Osteocyte (in vitro differentiated cells): ENCODE data around the gene PLPPR5. TPM values are rescaled to one million over a fixed set of nuclear protein-coding genes. Genes with fewer than 3 reads are reported as not detected.

Experiments
- DNase-seq: peaks from one replicate; pipeline ENCODE4 v3.0.0; 2021; ENCODE audit warnings: mixed read lengths; ENCODE audit not compliant: unreplicated experiment; ENCODE audit errors: extremely low spot score
- H3K27ac Mint-ChIP-seq: one replicate; pipeline ENCODE4 v1.8.0; 2021; ENCODE audit warnings: mild to moderate bottlenecking, mixed read lengths; ENCODE audit not compliant: unreplicated experiment
- H3K27me3 Mint-ChIP-seq: one replicate; pipeline ENCODE4 v1.8.0; 2021; ENCODE audit warnings: mixed read lengths; ENCODE audit not compliant: unreplicated experiment
- H3K36me3 Mint-ChIP-seq: one replicate; pipeline ENCODE4 v1.8.0; 2021; ENCODE audit warnings: mixed read lengths; ENCODE audit not compliant: unreplicated experiment
- H3K4me1 Mint-ChIP-seq: one replicate; pipeline ENCODE4 v1.8.0; 2021; ENCODE audit warnings: mixed read lengths; ENCODE audit not compliant: unreplicated experiment
- H3K4me3 Mint-ChIP-seq: one replicate; pipeline ENCODE4 v1.8.0; 2021; ENCODE audit warnings: mild to moderate bottlenecking, moderate library complexity, mixed read lengths; ENCODE audit not compliant: unreplicated experiment
- H3K9me3 Mint-ChIP-seq: one replicate; pipeline ENCODE4 v1.8.0; 2021; ENCODE audit warnings: mixed read lengths; ENCODE audit not compliant: unreplicated experiment
- CTCF ChIP-seq: fragments of 200-600 bp; sonication (generic); IDR thresholded peaks from 2 replicates; pipeline ENCODE4 v1.5.0; 2021; ENCODE audit warnings: antibody characterized with exemption, mild to moderate bottlenecking, moderate library complexity
- total RNA-seq: library from RNA; stranded (reverse); gene quantifications from 2 replicates; pipeline ENCODE4 v1.2.1, GENCODE V29; 2021

The PLPPR5 gene
- total RNA-seq, 1 donor from 2014 or later, result not detected

GRCh38 chr1:98920441-98921110 lies 84.1 kb downstream of the PLPPR5 start:
- no peak overlapping the region for H3K27ac Mint-ChIP-seq
- no peak for DNase-seq
- H3K9me3 Mint-ChIP-seq, result no peaks in the 10 kb centered on the region
- peaks cover 9% of the 10 kb centered on the region for H3K4me1 Mint-ChIP-seq
- TF ChIP-seq CTCF, result no peak
- H3K27me3 Mint-ChIP-seq, result no peaks in the 10 kb centered on the region
- H3K36me3 Mint-ChIP-seq, result no peaks in the 10 kb centered on the region
- H3K4me3 Mint-ChIP-seq, result no peak overlapping the region

- Mint-ChIP-seq H3K4me1 (peaks cover 9% of the 10 kb centered on the region), H3K36me3 (no peaks in the 10 kb centered on the region), H3K4me3 (no peak overlapping the region), H3K27me3 (no peaks in the 10 kb centered on the region), H3K27ac (no peak overlapping the region), H3K9me3 (no peaks in the 10 kb centered on the region)
- DNase-seq, result no peak
- TF ChIP-seq CTCF, result no peak
Measured at GRCh38 chr1:98919652-98920051, 85.0 kb downstream of the PLPPR5 start.

- no peak for TF ChIP-seq CTCF
- peaks cover 9% of the 10 kb centered on the region for H3K4me1 Mint-ChIP-seq
- H3K4me3 Mint-ChIP-seq, result no peak overlapping the region
- DNase-seq, result no peak
- no peaks in the 10 kb centered on the region for H3K36me3 Mint-ChIP-seq
- H3K27me3 Mint-ChIP-seq, result no peaks in the 10 kb centered on the region
- H3K9me3 Mint-ChIP-seq, result no peaks in the 10 kb centered on the region
- H3K27ac Mint-ChIP-seq, result no peak overlapping the region
Measured at GRCh38 chr1:98919211-98919610, 85.5 kb downstream of the PLPPR5 start.

GRCh38 chr1:98914547-98914946 lies 90.1 kb downstream of the PLPPR5 start:
- Mint-ChIP-seq H3K4me3 (no peak overlapping the region), H3K9me3 (no peaks in the 10 kb centered on the region)
- DNase-seq, result no peak

GRCh38 chr1:98910827-98911226 lies 93.8 kb downstream of the PLPPR5 start:
- no peak for DNase-seq
- no peaks in the 10 kb centered on the region for H3K9me3 Mint-ChIP-seq
- H3K36me3 Mint-ChIP-seq, result no peaks in the 10 kb centered on the region
- H3K4me3 Mint-ChIP-seq, result no peak overlapping the region
- H3K27me3 Mint-ChIP-seq, result no peaks in the 10 kb centered on the region
- TF ChIP-seq CTCF, result no peak
- H3K4me1 Mint-ChIP-seq, result peaks cover 5% of the 10 kb centered on the region
- H3K27ac Mint-ChIP-seq, result no peak overlapping the region

More at GRCh38 chr1:98914547-98914946, 90.1 kb downstream of the PLPPR5 start:
- no peak for TF ChIP-seq CTCF
- Mint-ChIP-seq H3K27ac (no peak overlapping the region), H3K36me3 (no peaks in the 10 kb centered on the region), H3K27me3 (no peaks in the 10 kb centered on the region), H3K4me1 (no peaks in the 10 kb centered on the region)
